ENCODE data around the gene GJB1.

- TF ChIP-seq, protein P1, sequence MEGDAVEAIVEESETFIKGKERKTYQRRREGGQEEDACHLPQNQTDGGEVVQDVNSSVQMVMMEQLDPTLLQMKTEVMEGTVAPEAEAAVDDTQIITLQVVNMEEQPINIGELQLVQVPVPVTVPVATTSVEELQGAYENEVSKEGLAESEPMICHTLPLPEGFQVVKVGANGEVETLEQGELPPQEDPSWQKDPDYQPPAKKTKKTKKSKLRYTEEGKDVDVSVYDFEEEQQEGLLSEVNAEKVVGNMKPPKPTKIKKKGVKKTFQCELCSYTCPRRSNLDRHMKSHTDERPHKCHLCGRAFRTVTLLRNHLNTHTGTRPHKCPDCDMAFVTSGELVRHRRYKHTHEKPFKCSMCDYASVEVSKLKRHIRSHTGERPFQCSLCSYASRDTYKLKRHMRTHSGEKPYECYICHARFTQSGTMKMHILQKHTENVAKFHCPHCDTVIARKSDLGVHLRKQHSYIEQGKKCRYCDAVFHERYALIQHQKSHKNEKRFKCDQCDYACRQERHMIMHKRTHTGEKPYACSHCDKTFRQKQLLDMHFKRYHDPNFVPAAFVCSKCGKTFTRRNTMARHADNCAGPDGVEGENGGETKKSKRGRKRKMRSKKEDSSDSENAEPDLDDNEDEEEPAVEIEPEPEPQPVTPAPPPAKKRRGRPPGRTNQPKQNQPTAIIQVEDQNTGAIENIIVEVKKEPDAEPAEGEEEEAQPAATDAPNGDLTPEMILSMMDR (IDR thresholded peaks at IDR 0.05; ENCODE audit: poor library complexity): no peak
- TF ChIP-seq EZH2phosphoT487 (IDR thresholded peaks at IDR 0.05; ENCODE audit: low read depth, severe bottlenecking, unreplicated experiment): no peak
Observed at GRCh38 chrX:71216485-71216884, 6.5 kb upstream of the GJB1 start.

All from hepatocyte (in vitro differentiated cells).